Measurements from ENCODE around the gene CTNND2. TPM values are rescaled to one million over a fixed set of nuclear protein-coding genes. Genes with fewer than 3 reads are reported as not detected.

The CTNND2 gene
- total and polyA plus RNA-seq, 10 of the 15 experiments (the other 5 are each of a cell fraction or from before 2014, with no cell fraction given), result 0.02 to 0.16 (median 0.04) TPM; not detected in 7

- no peak overlapping the region for H2AFZ ChIP-seq (ENCODE audit: control insufficient read depth, low read depth, low read length)
- H4K20me1 ChIP-seq (ENCODE audit: control insufficient read depth, insufficient read depth), result no peaks in the 10 kb centered on the region
- H3K9ac ChIP-seq (ENCODE audit: control insufficient read depth, insufficient read depth, low read length), result no peak overlapping the region
- WGBS (ENCODE audit: insufficient coverage, insufficient replicate concordance, low lambda C conversion rate, missing lambda C conversion rate), result 15% methylated on average over 4 of the region's 4 CpGs
- DNase-seq (ENCODE audit: low read depth, low spot score) (no peak), ATAC-seq (no peak), FAIRE-seq (no peak)
- no peak overlapping the region for H3K27ac ChIP-seq (ENCODE audit: control insufficient read depth, insufficient read depth)
- no peaks in the 10 kb centered on the region for H3K79me2 ChIP-seq (ENCODE audit: control insufficient read depth, insufficient read depth, low read length)
- ChIA-PET CTCF (interaction anchor here (1.2 kb wide), 1 partner anchor 158 kb away, joined by 3 read pairs; no protein-coding TSS in a partner anchor), SMC1A (ENCODE audit: uncharacterized antibody, unreplicated experiment) (no interaction called here), POLR2A (interaction anchor here (0.6 kb wide), 1 partner anchor 606 kb away, joined by 7 read pairs; no protein-coding TSS in a partner anchor), RAD21 (ENCODE audit: unreplicated experiment) (no interaction called here)
- no peak overlapping the region for H3K4me3 ChIP-seq
- BruUV-seq (replicated peaks), result no TSS peak
- H3K36me3 ChIP-seq (ENCODE audit: control insufficient read depth in 2 of 2, insufficient read depth in 2 of 2, low read length in 1 of 2), result no peaks in the 10 kb centered on the region
- TF ChIP-seq FOS (IDR thresholded peaks at IDR 0.05; ENCODE audit: borderline replicate concordance, extremely low read depth, insufficient read length), result no peak
- no peak for TF ChIP-seq ESRRA (IDR thresholded peaks at IDR 0.05; ENCODE audit: low read length)
- no peak for TF ChIP-seq E2F4 (IDR thresholded peaks at IDR 0.05; ENCODE audit: low read depth, low read length)
- no peak for TF ChIP-seq PKNOX1 (IDR thresholded peaks at IDR 0.05)
- TF ChIP-seq SMAD5 (IDR thresholded peaks at IDR 0.05; ENCODE audit: low read depth), result no peak
- H3K9me3 ChIP-seq (replicated peaks; ENCODE audit: control insufficient read depth, insufficient read depth, low read length), result no peaks in the 10 kb centered on the region
- in situ Hi-C loops (cut with MboI) (no loop called here), intact Hi-C loops (cut with micrococcal nuclease; ENCODE audit: unreplicated experiment) (no loop called here)
- no peaks in the 10 kb centered on the region; a peak in 2 of 4 replicates for H3K27me3 ChIP-seq (replicated peaks in 1 of 2; ENCODE audit: control insufficient read depth in 2 of 2, insufficient read depth in 2 of 2, low read length in 1 of 2)
- no peaks in the 10 kb centered on the region for H3K4me1 ChIP-seq (ENCODE audit: control insufficient read depth, insufficient read depth, low read length)
- no peak overlapping the region for H3K4me2 ChIP-seq (ENCODE audit: control insufficient read depth, insufficient read depth)
Measured at GRCh38 chr5:11146171-11146570, 758.1 kb downstream of the CTNND2 start.

Data from GM12878 (cell line).